Measurements from ENCODE around the gene FTSJ3. TPM values are rescaled to one million over a fixed set of nuclear protein-coding genes. Genes with fewer than 3 reads are reported as not detected.

FTSJ3 gene
- total RNA-seq, 4 donors from 2014 or later, result 37.8 to 64.7 (median 47.2) TPM

- TF ChIP-seq POLR2A (IDR thresholded peaks at IDR 0.05) (peak in 1 of 2 donors; percentile 1), CTCF (IDR thresholded peaks at IDR 0.05) (no peak)
- H3K4me1 ChIP-seq, result peaks cover 18 to 25% of the 10 kb centered on the region in 2 donors
- peak within 1 kb of the TSS; percentile 84 to 94 (median 92) for H3K27ac ChIP-seq
- DNase-seq, result peak; percentile 61 to 88
- peak within 1 kb of the TSS; percentile 68 to 83 (median 75) for H3K4me3 ChIP-seq (replicated peaks in 1 of 3)
- no peaks in the 10 kb centered on the region for H3K9me3 ChIP-seq
- H3K36me3 ChIP-seq, result no peaks in the 10 kb centered on the region
- no peaks in the 10 kb centered on the region for H3K27me3 ChIP-seq
- WGBS, 2 donors, result 1% methylated on average over 14 to 60 of the region's 67 CpGs
- intact Hi-C loops (cut with DNase I), result loop anchor here (5.0 kb wide), 1 partner anchor 63 kb away; no protein-coding TSS in a partner anchor
Observed at GRCh38 chr17:63774141-63774968, 53.1 kb downstream of the FTSJ3 start, which contains the start of gene DDX42. TSS of gene DDX42 (plus strand) at chr17:63774170. CDS start at chr17:63787050, 12,880 bp downstream.

DNA sequence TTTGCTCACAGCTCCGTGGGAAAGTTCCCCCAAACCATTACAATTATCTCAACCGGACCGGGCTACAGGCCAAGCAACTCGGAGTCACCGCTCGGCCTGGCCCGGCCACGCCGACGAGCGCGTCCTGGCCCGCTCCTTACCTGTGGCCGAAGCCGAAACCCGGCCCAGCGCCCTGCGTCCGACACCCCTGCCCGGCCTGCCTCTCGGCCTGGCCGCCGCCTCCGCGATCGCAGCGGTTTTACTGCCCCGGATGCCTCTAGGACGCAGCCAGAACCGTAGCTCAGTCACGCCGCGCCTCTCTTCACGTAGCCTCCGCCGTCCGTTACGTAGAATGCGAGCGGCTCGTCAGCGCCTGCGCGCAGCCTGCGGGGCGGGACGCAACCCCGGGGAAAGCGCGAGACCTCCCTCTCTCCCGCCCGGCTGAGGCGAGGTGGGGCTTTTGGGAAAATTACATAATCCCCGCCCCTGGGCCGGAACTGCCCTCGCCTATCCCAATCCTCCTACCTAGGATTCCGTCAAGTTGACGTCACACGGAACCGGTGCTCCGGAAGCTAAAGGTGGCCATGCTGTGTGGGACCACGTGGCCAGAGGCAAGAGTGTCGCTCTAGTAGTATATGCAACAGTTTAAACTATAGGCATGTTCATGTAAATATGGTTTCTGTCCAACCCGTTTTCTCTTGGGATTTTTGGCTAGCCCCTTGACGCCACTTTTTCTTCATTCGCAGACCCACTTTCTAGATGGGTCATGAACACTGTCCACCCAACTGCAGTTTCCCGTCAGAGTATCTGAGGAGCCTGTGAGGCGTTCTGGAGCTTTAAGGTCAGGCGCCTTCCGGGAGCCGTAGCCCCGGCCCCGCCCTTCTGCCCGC is 54.0 kb downstream of the FTSJ3 start, which contains the start of gene CCDC47:
CCDC47 (minus strand) TSS at position 326 of the 869 bp plus-strand sequence. CDS start 7,422 bp downstream, outside the sequence.
- Histone ChIP-seq H3K9me3 (no peaks in the 10 kb centered on the region), H3K4me3 (replicated peaks in 1 of 3) (peak within 1 kb of the TSS; percentile 68 to 83 (median 75)), H3K27ac (peak within 1 kb of the TSS; percentile 84 to 94 (median 92)), H3K36me3 (no peaks in the 10 kb centered on the region), H3K4me1 (peaks cover 18 to 25% of the 10 kb centered on the region in 2 donors), H3K27me3 (no peaks in the 10 kb centered on the region)
- TF ChIP-seq CTCF (IDR thresholded peaks at IDR 0.05) (no peak), POLR2A (IDR thresholded peaks at IDR 0.05) (peak; percentile 82 to 96)
- WGBS, 2 donors, result 0% methylated on average over 26 to 65 of the region's 74 CpGs
- DNase-seq, result peak; percentile 99
- intact Hi-C loops (cut with DNase I), result loop anchor here (5.0 kb wide), 1 partner anchor 64 kb away; no protein-coding TSS in a partner anchor

GRCh38 chr17:63772801-63773271 is 54.6 kb downstream of the FTSJ3 start:
- H3K9me3 ChIP-seq, result no peaks in the 10 kb centered on the region
- H3K36me3 ChIP-seq, result no peaks in the 10 kb centered on the region
- intact Hi-C loops (cut with DNase I), result loop anchor here (5.0 kb wide), 1 partner anchor 64 kb away; no protein-coding TSS in a partner anchor
- peaks cover 18 to 25% of the 10 kb centered on the region in 2 donors for H3K4me1 ChIP-seq
- 7 to 8% methylated on average over 7 of the region's 7 CpGs for WGBS, 2 donors
- no peaks in the 10 kb centered on the region for H3K27me3 ChIP-seq
- DNase-seq, result no peak
- H3K27ac ChIP-seq, result peak overlapping the region; percentile 84 to 94 (median 92)
- no peak for TF ChIP-seq POLR2A (IDR thresholded peaks at IDR 0.05)
- TF ChIP-seq CTCF (IDR thresholded peaks at IDR 0.05), result no peak
- peak overlapping the region; percentile 46 to 81 (median 75) for H3K4me3 ChIP-seq (replicated peaks in 1 of 3)

Other genes with a start within 250 kb of the FTSJ3 start
- gene TACO1, start 226.8 kb downstream of the FTSJ3 start, total RNA-seq, result 10 to 100 TPM; 15.3 to 17.1 (median 16.0) TPM
- 10 to 100 TPM; 38.6 to 68.0 (median 43.8) TPM for gene MAP3K3, start 205.2 kb downstream of the FTSJ3 start, total RNA-seq
- gene LIMD2, start 127.5 kb downstream of the FTSJ3 start, total RNA-seq, result 10 to 100 TPM in 1 of 4 donors, 1 to 10 TPM in 3; 3.9 to 10.7 (median 7.2) TPM
- 10 to 100 TPM; 28.6 to 44.6 (median 32.2) TPM for gene STRADA, start 85.9 kb downstream of the FTSJ3 start, total RNA-seq
- gene CCDC47, start 54.1 kb downstream of the FTSJ3 start, total RNA-seq, result 100 to 1,000 TPM in 1 of 4 donors, 10 to 100 TPM in 3; 69.4 to 120 (median 85.1) TPM
- gene DDX42, start 53.5 kb downstream of the FTSJ3 start, total RNA-seq, result 100 to 1,000 TPM in 1 of 4 donors, 10 to 100 TPM in 3; 76.3 to 138 (median 89.1) TPM
- 10 to 100 TPM; 79.1 to 98.3 (median 86.4) TPM for gene PSMC5, start 232 bp downstream of the FTSJ3 start, total RNA-seq
- gene SMARCD2, start 15.0 kb upstream of the FTSJ3 start, total RNA-seq, result 100 to 1,000 TPM in 1 of 4 donors, 10 to 100 TPM in 3; 75.0 to 101 (median 90.4) TPM
- not detected for gene CSH2, start 46.0 kb upstream of the FTSJ3 start, total RNA-seq
- not detected for gene GH2, start 54.3 kb upstream of the FTSJ3 start, total RNA-seq
- gene CSH1, start 68.9 kb upstream of the FTSJ3 start, total RNA-seq, result not detected
- gene CSHL1, start 83.6 kb upstream of the FTSJ3 start, total RNA-seq, result not detected
- not detected for gene GH1, start 91.2 kb upstream of the FTSJ3 start, total RNA-seq
- 1 to 10 TPM in 2 of 4 donors, not detected in 2; 1.3 to 1.8 TPM for gene CD79B, start 104.7 kb upstream of the FTSJ3 start, total RNA-seq
- 1 to 10 TPM; 2.4 to 7.1 (median 4.0) TPM for gene SCN4A, start 145.3 kb upstream of the FTSJ3 start, total RNA-seq
- gene PRR29, start 170.7 kb upstream of the FTSJ3 start, total RNA-seq, result 1 to 10 TPM; 1.7 to 5.6 (median 4.2) TPM
- 10 to 100 TPM; 20.3 to 41.8 (median 30.6) TPM for gene ICAM2, start 193.0 kb upstream of the FTSJ3 start, total RNA-seq